T1000 (cell line): Measurements from ENCODE around the gene ZNF445.
"Not testable (repeated sequence)": the region's sequence is repeated elsewhere in the genome, so short reads cannot be mapped to it uniquely, and the experiment has no call there.

ENCODE experiments used
- DNase-seq: peaks from one replicate; lab custom pipeline; 2025; ENCODE audit warnings: mixed read lengths; lab: John Stamatoyannopoulos, UW

ZNF445 gene

GRCh38 chr3:44434834-44435510 is 42.5 kb downstream of the ZNF445 start:
- DNase-seq: no peak

GRCh38 chr3:44430466-44430865 is 47.0 kb downstream of the ZNF445 start:
- no peak for DNase-seq

- DNase-seq: no peak
These were observed 48.0 kb downstream of the ZNF445 start for GRCh38 chr3:44429459-44429858.

- DNase-seq: no peak
These were observed 48.6 kb downstream of the ZNF445 start for GRCh38 chr3:44428910-44429309.

GRCh38 chr3:44427683-44428082 is 49.8 kb downstream of the ZNF445 start:
- DNase-seq: no peak

- no peak for DNase-seq
These were observed 52.7 kb downstream of the ZNF445 start for GRCh38 chr3:44424758-44425157.

GRCh38 chr3:44421280-44421679 is 56.2 kb downstream of the ZNF445 start:
- DNase-seq: no peak

GRCh38 chr3:44420676-44421075 is 56.8 kb downstream of the ZNF445 start:
- no peak for DNase-seq

GRCh38 chr3:44419923-44420650 is 57.4 kb downstream of the ZNF445 start:
- DNase-seq: no peak

- DNase-seq: no peak
These were observed 58.2 kb downstream of the ZNF445 start for GRCh38 chr3:44419116-44419922.

GRCh38 chr3:44418549-44418948 is 58.9 kb downstream of the ZNF445 start:
- DNase-seq: no peak

GRCh38 chr3:44418118-44418517 is 59.4 kb downstream of the ZNF445 start:
- DNase-seq: not testable (repeated sequence)

- no peak for DNase-seq
These were observed 61.1 kb downstream of the ZNF445 start for GRCh38 chr3:44416031-44417030.

- no peak for DNase-seq
These were observed 62.0 kb downstream of the ZNF445 start for GRCh38 chr3:44415421-44415820.

- no peak for DNase-seq
These were observed 62.9 kb downstream of the ZNF445 start for GRCh38 chr3:44414517-44415090.

- no peak for DNase-seq
These were observed 65.1 kb downstream of the ZNF445 start for GRCh38 chr3:44412365-44412764.

GRCh38 chr3:44411031-44411645 is 66.3 kb downstream of the ZNF445 start:
- DNase-seq: no peak

GRCh38 chr3:44409640-44410410 is 67.6 kb downstream of the ZNF445 start:
- DNase-seq: no peak

GRCh38 chr3:44402548-44402947 is 74.9 kb downstream of the ZNF445 start:
- no peak for DNase-seq

- no peak for DNase-seq
These were observed 76.7 kb downstream of the ZNF445 start for GRCh38 chr3:44400771-44401170.
